GM18505 (cell line): ENCODE results near the gene ZNF316.
"Not testable (repeated sequence)": the region's sequence is repeated elsewhere in the genome, so short reads cannot be mapped to it uniquely, and the experiment has no call there.

Experiments
- ATAC-seq: cut with Tn5 transposase; IDR thresholded peaks from one replicate; pipeline ENCODE4 v1.9.1; 2021; ENCODE audit not compliant: unreplicated experiment
- POLR2A ChIP-seq: IDR thresholded peaks from 4 replicates; pipeline ENCODE4 v1.6.1; 2011; ENCODE audit warnings: borderline replicate concordance; ENCODE audit not compliant: insufficient read depth, insufficient read length; ENCODE audit errors: extremely low read depth

The ZNF316 gene

DNA sequence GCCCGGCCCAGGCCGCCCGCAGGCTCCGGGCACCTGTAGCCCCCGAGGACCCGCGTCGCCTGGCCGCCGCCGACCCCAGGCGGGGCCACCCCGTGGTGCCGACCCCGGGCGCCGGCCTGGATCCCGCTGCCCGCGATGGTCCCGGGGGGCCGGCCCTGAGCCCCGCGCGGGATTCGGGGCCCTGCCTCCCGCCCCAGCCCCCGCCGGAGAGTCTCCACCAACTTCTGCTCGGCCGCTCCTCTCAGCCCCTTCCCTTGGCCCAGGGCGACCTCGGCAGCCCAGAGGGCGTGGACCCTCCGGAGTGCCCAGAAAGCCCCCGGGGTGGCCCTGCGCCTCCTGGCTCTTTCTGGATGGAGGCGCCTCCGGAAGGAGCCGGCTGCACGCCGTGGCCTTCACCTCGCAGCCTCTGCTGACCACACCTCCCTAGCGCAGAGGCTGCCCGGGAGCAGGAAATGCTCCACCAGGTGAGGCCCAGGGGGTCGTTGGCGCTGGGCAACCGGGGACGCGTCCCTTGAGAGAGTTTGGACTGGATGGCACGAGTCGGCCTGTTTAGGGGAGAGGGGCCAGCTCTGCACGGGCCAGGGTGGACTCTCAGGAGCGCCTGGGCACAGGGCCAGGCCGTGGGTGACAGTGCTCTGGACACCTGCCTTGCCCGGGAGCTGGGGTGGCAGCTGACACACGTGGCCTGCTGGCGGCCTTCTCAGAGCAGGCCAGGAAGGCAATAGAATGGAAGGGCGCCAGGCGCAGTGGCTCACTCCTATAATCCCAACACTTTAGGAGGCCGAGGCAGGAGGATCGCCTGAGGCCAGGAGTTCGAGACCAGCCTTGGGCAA, 21.2 kb upstream of the ZNF316 start:
- no peak for ATAC-seq
- no peak for TF ChIP-seq POLR2A

DNA sequence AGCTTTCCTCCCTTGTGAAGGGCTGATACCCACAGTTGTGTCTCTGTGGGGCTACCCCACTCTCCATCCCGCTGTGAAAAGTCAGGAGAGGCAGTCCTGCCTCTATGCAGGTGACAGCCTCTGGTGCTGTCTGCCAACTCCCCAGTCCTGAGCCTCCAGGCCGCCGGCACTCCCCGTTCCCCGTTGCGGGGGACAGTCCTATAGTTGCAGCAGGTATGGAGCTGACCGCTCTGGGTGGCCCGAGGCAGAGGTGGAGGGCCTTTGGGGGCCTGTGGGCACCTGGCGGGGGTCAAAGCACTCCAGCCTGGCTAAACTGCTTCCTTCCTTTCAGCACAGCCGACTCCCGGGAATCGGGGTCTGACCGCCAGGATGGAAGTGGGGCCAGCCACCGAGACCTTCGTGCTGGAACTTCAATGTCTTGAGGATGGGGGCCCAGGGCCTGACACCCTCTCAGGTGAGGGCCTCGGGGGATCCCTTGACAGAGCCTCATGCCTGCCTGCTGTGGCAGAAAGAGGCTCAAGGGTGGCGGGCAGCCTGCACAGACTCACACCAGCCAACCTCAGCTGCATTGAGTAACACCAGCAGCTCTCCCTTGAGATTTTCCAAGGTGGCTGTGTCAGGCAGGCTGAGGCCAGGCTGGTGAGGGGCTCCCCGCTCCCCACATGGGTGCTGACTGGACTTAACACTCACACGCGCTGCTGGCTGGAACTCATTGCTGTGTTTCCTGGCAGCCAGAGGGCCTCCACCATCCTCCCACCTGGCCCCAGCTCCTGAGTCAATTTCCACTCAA, 20.1 kb upstream of the ZNF316 start:
- TF ChIP-seq POLR2A, result no peak
- ATAC-seq, result no peak

DNA sequence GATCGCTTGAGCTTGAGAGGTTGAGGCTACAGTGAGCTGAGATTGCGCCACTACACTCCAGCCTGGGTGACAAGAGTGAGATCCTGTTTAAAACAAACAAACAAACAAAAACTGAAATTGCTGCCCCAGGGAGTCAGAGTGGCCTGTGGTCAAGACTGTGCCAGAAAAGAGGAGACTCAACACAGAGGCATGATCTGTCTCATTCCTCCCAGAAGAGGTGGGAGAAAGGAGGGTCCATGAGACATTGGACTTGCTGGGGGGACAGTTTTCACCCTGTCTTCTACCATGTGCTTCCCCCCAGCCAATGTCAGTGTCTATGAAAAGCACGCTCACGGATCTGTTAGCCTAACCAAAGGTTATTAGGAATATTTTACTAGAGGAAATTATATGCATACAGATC, 18.5 kb upstream of the ZNF316 start:
- no peak for ATAC-seq
- TF ChIP-seq POLR2A, result no peak

DNA sequence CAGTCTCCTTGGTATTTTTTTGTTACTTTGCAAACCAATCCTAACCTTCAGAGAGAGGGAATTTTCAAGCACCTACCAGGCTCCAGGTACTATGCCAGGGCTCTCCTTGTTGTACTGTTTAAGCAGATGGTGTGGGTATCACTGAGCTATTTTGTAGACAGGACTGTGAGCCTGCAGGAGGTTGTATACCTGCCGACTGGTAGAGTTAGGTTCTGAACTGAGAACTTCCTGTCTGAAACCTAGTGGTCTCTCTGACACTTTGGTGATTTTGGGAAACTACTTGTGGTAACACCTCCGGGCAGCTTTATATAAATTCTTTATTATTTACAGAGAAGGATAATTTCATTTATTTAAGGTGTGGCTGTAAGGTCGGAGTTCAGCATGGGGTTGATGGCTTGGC, 17.2 kb upstream of the ZNF316 start:
- ATAC-seq, result no peak
- TF ChIP-seq POLR2A, result no peak

DNA sequence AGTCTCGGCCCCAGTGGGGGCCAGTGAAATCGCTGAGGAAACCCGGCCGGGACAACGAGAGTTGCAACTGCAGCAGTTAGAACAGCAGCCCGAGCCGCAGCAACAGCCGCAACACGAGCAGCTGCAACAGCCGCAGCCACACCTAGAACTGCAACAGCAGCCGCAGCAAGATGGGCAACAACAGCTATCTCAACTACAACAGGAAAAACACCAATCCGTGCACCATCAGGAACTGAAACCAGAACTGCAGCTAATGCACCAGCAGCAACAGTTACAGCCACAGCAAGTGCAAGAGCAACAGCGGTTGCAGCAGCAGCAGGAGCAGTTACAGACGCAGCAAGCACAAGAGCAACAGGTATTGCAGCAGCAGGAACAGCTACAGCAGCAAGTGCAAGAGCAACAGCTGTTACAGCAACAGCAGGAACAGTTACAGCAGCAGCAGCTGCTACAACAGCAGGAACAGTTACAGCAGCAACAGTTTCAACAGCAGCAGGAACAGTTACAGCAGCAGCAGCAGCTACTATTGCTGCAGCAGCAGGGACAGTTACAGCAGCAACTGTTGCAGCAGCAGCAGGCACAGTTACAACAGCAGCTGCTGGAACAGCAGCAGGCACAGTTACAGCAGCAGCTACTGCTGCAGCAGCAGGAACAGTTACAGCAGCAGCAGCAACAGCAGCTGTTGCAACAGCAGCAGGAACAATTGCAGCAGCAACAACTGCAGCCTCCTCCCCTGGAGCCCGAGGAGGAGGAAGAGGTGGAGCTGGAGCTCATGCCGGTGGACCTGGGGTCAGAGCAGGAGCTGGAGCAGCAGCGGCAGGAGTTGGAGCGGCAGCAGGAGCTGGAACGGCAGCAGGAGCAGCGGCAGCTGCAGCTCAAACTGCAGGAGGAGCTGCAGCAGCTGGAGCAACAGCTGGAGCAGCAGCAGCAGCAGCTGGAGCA, 15.7 kb upstream of the ZNF316 start:
- no peak for TF ChIP-seq POLR2A
- ATAC-seq, result no peak

DNA sequence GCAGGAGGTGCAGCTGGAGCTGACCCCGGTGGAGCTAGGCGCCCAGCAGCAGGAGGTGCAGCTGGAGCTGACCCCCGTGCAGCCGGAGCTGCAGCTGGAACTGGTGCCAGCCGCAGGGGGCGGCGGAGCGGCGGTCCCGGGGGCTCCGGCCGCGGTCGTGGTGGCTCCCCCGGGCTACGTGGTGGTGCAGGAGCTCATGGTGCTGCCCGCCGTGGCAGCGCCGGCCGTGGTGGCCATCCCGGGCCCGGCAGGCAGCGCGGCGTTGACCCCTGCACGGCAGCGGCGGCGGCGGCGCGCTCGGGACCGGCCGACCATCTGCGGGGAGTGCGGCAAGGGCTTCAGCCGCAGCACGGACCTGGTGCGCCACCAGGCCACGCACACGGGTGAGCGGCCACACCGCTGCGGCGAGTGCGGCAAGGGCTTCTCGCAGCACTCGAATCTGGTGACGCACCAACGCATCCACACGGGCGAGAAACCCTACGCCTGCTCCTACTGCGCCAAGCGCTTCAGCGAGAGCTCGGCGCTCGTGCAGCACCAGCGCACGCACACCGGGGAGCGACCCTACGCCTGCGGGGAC, 14.9 kb upstream of the ZNF316 start:
- ATAC-seq, result no peak
- no peak for TF ChIP-seq POLR2A

DNA sequence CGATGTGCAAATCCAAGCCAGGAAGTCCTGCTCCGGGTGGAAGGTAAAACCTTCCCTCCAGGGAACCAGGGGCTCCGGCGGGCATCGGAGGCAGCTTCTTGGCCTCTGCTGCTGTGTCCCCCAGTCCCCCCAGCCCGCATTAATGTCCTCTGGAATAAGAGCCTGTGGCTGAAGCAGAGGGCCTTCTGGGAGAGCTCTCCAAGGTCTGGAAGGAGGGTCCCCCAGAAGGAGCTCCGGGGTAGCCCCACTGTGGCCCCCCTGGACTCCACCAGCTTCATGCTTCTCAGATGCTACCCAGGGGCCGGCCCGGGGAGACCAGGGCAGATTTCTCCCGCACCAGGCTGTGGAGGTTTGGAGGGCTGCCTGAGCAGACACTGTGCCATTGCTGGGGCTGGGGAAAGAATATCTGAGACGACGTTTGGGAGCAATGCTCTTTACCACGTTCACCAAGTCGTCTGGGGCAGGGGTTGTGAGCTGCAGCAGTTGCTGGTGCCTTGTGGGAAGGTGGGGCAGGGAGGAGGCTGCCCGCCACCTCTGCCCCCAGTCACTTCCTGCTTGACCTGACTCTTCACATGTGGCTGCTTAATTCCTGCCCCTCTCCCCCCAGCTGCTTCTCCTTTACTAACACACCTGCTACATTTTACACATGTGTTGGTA, 13.4 kb upstream of the ZNF316 start:
- ATAC-seq, result no peak
- no peak for TF ChIP-seq POLR2A

DNA sequence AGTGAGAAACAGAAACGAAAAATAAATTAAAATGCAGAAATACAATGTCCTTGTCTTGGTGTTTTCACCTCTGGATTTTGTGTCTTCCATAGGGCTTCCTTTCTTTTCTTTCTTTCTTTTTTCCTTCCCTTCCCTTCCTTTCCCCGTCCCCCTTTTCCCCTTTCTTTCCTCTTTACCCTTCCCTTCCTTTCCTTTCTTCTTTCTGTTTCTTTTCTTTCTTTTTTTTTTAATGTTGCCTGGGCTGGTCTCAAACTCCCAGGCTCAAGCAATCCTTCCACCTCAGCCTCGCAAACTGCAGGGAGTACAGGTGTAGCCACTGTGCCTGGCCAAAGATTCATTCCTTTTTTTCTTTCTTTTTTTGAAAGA, 12.9 kb upstream of the ZNF316 start:
- no peak for ATAC-seq
- no peak for TF ChIP-seq POLR2A

DNA sequence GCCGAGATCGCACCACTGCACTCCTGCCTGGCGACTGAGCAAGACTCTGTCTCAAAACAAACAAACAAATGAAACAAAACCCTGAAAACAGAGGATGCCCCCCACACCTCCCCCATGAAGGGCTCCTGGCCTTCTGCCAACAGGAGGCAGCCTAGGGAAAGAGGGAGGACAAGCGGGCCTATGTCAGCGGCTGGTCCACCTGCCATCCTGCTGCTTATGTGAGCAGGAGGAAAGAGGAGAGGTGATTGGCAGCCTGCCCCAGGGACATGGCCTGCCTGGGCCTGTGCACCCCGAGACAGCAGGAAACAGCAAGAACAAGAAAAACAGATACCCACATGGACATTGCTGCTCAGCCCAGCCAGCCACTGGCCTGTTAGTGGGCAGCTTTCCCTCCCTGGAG, 9.1 kb upstream of the ZNF316 start:
- TF ChIP-seq POLR2A, result no peak
- ATAC-seq, result no peak

DNA sequence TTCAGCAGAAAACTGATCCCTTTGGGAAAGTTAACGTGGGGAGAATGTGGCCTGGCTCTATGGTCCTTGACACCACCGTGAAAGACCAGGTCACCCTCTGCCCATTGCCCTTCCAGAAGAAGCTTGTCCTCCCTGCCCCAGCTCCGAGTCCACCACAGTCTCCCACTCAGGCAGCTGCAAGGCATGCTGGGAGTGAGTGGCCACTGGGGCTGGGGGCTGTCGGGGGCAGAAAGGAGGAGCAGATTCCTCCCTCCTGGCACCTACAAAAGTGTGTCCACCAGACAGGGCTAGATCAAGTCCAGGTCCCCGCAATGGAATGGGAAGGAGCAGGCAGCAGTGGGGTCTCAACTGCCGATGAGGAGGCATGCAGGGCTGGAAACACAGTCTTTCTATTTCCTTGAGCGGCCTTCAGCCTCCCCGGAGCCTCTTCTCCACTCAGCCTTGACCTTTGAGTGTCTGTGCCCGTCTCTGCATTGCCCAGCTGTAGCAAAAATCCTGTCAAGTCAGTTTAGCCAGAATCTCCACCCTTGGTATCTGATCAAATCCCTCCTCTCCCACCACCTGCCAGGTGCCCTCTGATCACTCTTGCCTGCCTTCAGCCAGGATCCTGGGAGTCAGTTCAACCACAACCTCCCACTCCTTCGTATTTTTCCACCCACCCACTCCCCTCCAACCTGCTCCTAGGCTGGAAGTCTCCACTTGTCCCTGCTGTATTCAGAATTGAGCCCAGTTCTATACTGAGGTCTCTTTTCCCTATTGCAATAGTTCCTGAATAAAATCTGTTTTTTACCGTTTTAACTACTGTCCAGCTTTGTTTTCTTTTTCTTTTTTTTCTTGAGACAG, 6.9 kb upstream of the ZNF316 start:
- no peak for TF ChIP-seq POLR2A
- ATAC-seq, result no peak

DNA sequence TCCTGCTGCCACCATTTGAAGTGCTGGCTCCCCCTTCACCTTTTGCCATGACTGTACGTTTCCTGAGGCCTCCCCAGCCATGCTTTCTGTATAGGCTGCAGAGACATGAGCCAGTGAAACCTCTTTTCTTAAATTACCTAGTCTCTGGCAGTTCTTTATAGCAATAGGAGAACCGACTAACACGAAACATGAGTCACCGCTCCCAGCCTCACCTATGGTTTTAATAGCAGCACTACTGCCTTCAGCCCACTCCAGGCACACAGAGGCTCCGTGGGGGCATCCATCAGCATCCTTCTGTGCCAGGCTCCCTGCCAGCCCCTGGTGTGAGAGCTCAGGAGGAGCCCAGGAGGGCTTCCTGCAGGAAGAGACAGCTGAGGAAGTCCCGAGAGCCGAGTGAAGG, 5.5 kb upstream of the ZNF316 start:
- TF ChIP-seq POLR2A, result no peak
- no peak for ATAC-seq

DNA sequence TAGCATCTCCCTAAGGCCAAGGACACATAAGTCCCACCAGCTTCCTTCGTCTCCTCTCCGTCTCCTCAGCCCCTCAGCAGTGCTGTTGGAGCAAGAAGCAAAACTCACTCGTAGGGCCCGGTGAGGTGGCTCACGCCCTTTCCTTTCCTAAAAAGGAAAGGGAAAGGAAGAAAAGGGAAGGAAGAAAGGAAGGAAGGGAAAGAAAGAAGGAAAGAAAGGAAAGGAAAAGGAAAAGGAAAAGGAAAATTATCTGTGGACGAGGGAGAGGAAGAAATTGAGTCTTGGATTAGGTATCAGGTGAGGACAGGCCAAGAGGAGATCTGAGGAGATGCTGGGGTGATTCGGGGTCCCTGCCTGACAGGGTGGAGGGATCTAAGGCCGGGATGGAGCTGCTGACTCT, 3.1 kb upstream of the ZNF316 start:
- no peak for TF ChIP-seq POLR2A

DNA sequence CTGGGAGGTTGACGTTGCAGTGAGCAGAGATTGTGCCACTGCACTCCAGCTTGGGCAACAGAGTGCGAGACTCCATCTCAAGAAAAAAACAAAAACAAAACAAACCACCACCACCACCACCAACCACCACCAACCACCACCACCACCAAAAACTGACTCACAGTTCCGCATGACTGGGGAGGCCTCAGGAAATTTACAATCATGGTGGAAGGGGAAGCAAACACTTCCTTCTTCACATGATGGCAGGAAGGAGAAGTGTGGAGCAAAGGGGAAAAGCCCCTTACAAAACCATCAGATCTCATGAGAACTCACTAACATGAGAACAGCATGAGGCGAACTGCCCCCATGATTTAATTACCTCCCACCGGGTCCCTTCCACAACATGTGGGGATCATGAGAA, 2.1 kb upstream of the ZNF316 start:
- ATAC-seq, result not testable (repeated sequence)

More for the DNA sequence above, 3.1 kb upstream of the ZNF316 start:
- no peak for ATAC-seq
